ENCODE data around the gene PPP4C.
"Not testable (repeated sequence)": the region's sequence is repeated elsewhere in the genome, so short reads cannot be mapped to it uniquely, and the experiment has no call there.

PPP4C gene

DNA sequence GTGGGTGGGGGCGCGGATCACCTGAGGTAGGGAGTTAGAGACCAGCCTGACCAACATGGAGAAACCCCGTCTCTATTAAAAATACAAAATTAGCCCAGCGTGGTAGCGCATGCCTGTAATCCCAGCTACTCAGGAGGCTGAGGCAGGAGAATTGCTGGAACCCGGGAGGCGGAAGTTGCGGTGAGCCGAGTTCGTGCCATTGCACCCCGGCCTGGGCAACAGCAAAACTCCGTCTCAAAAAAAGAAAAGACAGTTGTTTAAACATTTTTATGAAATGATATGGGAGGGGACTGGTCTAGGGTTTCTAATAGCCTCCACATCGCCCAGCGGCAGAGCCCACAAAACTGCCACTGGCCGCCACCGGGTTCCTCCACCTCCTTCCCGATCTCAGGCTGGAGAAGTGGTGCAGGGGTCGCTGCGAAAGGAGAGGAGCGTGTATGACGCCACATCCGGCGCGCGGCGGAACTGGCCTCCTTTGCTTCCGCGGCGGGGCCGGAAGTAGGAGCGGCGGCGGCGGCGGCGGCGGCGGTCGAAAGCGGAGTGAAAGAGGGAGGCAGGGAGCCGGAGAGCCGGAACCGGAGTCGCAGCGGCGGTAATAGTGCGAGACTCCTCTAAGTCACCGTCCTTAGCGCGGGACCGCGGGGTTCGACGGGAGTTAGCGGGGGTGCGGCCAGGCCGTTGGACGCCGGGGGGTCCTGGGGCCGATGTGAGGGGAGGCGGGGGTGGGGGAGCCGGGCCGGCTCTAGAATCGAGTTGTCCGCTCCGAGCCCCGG is at the start of gene PPP4C:
Gene PPP4C, plus strand, starts transcription at position 492 of the 773 bp plus-strand sequence. CDS start 384 bp downstream, outside the sequence.
- DNase-seq = peak; percentile 86

DNA sequence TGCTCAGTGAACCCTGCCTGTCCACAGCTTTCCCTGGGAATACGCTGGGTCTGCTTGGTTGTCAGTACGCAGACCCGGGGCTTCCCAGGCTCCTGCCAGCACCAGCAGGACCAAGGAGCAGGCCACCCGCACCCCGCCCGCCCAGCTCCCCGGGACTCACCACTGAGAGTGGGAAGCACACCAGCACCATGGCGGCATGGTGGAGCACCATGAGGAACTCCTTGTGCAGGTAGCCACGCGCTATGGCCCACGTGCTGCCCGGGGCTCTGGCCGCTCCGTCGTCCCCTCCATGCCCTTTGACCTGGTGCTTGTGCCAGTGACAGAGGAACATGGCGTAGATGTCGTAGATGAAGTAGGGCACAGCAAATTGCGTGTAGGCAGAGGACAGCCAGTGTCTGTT is 49.3 kb upstream of the PPP4C start:
- no peak for DNase-seq

DNA sequence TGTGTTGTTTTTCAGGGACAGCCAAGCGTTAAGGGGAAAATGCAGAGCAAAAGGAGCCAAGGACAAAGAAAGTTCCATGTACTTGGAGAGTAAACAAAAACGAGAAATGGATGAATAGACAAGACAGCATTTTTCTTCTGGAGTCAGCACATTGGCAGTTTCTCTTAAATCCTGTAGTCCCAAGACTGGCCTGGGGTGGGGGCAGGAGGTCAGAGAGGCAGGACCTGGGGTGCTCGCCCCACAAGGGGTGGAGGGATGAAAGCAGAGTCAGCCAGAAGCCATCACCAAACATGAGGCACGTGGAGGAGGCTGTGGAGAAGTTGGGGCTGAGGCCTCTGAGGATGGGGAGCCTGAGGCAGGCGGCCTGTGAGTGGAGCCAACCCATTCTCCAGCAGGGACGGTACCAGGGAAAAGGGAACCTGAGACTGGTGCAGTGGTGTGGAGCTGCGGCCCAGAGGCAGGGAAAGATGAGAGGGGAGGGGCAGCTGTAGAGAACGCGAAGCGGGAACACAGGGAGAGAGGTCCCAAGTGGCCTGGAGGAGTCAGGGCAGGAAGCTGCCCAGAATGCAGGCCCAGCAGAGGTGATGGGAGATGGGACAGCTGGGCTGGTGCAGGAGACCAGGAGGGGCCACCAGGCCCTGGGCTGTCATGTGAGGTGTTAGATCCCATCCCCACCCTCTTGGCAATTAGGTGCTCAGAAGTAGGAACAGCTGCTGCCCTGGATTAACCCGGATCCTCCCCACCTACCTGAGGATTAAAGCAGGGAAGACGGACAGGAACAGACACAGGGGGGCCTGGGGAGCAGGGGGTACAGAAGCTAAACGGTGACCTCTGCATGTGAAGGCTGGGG is 48.0 kb upstream of the PPP4C start:
- DNase-seq = no peak

DNA sequence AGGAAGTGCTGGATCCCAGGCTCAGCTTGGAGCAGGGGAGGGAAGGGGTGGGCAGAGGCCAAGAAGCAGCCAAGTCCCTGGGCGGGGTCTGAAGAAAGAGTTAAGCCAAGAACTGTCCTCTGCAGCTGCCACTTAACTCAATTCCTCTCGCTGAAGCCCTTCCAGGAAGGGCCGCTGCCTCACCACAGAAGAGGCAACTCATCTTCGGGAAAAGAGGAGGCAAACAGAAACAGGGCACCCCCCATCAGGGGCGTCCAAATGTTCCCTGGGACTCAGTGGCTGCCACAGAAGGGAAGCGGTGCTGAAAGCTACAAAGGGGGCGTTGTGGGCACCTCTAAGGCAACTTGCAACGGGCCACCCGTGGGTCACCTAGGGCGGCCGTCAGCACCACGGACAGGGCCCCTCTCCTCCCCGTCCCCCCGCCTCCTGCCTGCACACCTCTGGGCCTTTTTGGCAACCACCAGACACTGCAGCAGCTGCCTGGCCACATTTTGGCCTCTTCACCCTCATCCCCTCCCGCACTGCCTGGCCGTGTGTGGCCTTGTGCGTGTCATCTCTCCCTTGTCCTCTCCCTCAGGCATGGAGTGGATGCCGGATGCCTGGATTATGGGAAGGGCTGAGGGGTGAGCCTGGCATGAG is 47.2 kb upstream of the PPP4C start:
- DNase-seq = no peak

DNA sequence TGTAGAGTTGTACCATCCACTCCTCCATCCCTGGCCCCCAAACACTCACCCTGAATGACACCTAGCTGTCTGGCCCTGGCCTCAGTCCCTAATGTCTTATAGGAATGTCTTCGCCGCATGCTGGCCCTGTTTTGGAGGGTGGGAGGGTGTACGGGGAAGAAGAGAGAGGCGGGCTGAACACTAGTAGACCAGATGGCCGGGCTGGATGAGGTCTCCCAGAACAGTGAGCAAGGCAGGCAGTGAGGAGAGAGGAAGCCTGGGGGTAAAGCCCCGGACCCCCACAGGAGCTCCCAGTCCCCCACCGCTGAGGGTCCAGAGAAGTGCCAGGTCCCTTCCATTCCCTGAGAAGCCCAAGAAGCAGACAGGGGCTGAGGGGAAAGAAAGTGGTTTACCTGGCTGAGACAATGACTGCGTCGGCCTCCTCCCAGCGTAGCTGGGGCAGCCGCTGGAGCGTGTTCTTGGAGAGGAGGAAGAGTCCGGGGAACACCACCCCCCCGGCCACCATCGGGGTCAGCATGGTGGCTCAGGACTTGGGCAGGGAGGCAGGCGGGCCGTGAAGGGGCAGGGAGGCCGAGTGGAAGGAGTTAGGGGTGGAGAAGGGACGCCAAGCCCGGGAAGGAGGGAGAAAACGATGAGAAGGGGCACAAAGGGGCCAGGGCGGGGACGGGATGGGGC is 45.6 kb upstream of the PPP4C start:
- no peak for DNase-seq

DNA sequence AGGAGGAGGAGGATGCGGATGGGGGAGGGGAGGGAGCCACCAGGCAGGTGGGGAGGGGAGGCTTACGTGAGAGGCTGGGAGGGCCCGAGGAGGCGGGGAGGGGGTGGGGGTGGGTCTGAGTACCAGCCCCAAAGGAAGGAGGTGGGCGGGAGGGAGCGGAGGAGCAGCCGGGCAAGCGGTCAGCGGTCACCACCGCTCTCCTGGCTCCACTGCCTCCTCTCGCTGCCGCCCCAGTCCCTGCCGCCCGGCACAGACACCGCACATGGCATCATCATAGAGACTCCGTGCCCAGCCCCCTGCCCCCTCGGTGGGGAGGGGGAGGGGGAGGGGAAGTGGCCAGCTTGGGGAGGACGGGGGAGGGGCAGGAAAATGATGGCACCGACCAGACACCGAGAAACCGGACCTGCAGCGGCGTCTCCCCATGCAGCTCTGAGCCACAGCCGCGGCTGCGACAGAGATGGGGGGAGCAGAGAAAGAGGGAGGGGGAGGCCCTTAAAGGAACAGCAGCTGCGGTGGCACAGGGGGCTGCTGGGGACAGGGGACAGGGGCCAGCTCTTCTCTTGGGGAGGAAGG is 44.9 kb upstream of the PPP4C start, which contains the start of gene TLCD3B:
Gene TLCD3B, minus strand, starts transcription at position 431 of the 573 bp plus-strand sequence. CDS start 744 bp downstream, outside the sequence.
- DNase-seq = no peak

DNA sequence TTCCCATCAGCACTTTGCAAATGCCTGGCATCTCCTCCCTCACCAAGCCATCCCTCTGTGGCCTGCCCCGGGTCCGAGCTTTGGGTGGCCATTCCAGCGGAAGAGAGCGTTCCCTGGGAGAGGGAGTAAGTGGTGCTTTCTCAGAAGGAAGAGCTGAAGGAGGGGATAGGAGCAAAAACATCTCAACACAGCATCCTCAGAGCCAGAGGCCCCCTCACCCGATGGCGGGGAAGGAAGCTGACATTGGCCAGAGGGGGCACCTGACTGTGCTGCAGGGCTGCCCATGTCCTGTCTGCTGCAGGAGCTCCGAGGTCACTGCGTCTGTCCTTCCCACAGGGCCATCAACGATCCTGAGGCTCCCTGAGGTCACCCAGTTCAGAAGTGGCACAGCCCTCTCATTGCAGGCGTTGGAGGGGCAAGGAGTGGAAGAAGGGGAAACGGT is 44.3 kb upstream of the PPP4C start:
- DNase-seq = no peak

DNA sequence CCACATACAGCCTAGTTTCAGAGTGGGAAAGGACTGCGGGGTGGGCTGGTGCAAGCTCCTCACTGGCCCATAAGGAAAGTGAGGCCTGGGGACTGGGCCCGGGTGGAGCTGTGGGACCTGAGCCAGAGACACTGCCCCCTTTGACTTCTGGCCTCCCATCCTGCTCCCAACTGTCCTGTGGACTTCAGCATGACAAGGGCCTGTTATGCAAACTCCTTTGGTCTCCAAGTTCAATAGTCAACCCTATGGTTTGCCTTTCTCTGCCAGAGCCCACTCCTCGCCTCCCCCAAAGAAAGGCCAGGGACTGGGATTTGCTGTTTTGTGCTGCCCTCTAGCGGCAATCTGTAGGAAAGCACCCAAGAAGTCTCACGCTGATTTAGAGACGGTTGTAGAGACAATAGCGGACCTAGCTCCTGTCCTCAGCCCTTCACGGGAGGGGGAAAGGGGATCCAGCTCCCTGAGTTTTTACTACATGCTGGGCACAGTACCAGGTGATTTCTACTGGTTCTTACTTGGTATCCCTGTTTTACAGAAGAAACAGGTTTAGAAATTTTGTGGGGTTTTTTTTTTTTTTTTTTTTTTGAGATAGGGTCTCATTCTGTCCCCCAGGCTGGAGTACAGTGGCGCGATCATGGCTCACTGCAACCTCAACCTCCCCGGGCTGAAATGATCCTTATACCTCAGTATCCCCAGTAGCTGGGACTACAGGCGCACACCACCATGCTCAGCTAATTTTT is 43.5 kb upstream of the PPP4C start:
- peak; percentile 52 for DNase-seq

DNA sequence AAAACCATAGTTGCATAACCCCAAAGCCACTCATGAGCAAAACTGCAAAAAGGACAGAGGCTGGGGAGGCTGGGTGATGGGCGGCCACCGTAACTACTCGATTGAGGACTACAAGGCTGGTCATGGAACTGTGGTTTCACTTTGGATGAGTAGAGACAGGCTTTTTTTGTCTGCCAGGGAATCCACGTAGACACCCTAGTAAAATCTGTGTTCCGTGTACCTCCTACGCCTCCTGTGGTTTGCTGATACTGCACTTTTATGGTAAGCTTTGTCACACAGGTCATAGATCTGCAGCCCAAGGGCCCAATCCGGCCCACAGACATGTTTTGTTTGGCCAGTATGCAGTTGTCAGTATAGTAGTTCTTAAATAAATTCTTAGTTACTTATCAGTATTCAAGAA is 42.5 kb upstream of the PPP4C start:
- no peak for DNase-seq

DNA sequence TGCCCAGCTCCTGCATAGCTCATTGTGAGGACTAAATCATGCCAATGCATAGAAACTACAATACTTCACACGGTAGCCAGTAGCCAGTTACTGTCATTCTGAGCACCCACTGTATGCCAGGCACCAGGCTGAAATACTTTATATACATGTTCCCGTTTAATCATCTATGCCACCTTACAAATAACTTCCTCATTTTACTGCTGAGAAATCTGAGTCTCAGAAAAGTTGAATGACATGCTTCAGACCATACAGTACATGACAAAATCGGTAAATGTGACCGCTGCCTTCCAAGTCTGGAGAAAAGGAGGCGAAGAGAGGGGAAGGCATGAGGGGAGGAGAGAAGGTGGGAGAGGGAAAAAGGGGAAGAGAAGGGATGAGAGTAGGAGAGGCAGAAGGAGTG is 35.6 kb upstream of the PPP4C start:
- no peak for DNase-seq

DNA sequence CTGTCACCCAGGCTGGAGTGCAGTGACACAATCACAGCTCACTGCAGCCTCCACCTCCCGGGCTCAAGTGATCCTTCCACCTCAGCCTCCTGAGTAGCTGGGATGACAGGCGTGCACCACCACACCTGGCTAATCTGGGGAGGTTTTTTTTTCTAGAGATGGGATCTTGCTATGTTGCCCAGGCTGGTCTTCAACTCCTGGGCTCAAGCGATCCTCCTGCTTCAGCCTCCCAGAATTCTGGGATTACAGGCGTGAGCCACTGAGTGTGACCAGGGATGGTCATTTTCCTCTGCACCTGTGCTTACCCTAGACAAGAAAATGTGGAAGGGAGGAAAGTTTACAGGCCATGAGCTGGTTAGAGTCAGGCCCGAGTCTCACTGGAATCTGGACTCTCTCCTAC is 35.1 kb upstream of the PPP4C start:
- DNase-seq = not testable (repeated sequence)

DNA sequence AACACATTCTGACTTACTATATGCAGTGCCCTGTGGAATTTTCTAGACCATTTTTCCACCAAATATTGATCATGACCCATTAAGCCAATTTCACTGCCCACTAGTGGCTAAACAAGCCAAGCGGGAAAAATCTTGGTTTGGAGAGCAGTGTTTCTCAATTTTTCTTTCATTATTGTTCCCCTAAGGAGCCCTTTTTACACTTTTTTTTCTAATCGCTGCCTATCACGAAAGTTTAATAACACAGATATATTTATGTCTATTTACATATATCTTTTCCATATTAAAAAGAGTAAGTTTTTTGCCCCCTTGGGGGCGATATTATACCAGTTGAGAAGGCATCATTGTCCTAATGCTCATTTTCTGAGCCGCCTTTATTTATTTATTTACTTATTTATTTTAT is 34.0 kb upstream of the PPP4C start:
- DNase-seq = no peak

DNA sequence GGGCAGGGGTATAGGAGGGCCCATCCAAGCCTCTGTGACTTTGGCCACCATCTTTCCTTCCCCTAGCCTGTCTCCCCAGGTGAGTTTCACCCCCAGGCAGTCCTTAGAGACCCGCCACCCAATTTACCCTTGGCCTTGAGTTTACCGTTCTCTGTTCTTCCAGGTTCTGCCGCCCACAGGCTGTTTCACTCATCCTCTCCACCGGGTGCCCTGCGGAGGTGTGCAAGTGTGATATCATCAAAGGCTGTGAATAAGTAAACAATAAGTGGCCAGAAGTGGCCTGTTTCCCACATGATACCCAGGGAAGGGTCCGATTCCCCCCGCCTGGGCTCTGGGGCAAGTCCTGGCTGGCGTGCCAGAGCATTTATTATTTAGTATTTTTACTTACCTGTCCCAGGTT is 29.6 kb upstream of the PPP4C start:
- no peak for DNase-seq

DNA sequence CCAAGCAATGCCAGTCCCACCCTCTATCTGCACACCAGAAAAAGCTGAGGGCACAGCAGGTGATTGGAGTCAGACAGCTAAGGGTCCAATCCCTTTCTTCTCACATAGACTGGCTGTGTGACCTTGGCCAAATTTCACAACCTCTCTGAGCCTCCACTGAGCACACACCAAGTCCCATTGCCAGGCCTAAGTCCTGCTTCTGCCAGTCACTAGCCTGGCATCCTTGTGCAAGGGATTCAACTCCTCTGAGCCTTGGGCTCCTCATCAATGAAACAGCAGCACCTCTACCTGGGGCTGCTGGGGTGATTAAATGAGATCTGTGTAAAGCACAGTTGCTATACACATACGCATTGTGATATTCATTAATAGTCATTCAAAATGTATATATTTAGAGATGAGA is 29.2 kb upstream of the PPP4C start:
- no peak for DNase-seq

DNA sequence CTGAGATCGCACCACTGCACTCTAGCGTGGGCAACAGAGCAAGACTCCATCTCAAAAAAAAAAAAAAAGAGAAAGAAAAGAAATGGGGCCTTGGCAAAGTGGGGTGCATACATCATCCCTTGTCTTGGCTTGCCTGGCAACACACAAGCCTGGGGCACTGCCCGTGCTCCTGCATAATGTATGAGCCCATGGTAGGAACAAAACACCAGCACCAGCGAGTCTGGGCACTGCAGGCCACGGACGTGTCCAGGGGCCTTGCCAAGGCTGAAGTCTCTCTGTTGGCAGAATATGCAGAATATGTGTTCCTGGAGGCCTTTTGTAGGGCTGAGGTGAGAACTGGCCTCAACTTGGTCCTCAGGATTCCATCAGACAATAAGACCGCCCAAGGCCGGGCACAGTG is 25.9 kb upstream of the PPP4C start:
- no peak for DNase-seq

DNA sequence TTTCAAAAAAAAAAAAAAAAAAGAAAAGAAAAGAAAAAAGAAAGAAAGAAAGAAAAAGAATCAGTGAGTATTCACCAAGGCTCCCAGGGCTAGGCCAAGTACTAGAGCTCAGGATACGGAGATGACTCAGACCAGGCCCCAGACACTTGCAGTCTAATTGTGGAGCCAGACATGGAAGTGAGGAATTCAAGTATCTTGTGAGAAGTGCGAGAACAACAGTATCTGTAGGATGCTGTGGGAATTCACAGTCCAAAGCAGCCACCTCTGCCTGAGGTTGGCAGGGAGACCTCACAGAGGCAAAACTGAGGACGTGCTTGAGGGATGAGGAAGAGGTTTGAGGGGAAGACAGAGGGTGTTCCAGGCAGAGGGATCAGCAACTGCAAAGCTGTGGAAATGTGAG is 24.3 kb upstream of the PPP4C start:
- no peak for DNase-seq

DNA sequence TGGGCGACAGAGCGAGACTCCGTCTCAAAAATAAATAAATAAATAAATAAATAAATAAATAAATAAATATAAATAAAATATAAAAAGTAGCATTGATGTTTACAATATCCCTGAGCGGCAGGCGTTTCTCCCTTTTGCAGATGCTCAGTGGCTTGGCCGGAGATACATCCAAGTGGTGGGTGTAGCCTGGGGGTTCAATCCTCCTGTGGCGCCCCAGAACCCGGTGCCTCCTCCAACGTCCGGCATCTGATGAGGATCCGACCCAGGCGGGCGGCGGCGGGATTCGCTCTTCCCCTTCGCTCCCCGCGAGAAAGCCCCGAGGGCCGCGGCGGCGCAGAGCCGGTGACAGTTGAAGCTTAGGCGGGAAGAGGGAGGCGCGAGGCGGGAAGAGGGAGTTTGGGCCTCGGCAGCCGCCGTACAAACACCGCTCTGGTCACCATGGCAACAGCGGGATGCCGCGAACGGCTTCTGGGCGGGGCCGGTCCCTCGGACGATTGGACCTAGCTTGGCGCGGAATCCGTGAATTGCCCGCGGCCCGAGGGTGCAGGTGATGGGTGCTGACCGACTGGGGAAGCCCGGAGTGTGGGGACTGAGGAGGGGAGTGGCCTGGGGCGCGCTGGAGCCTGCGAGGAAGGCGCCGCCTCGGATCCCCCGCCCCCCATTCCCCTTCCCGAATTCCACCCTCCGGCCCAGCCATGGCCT is 23.0 kb upstream of the PPP4C start:
- DNase-seq = peak; percentile 86

DNA sequence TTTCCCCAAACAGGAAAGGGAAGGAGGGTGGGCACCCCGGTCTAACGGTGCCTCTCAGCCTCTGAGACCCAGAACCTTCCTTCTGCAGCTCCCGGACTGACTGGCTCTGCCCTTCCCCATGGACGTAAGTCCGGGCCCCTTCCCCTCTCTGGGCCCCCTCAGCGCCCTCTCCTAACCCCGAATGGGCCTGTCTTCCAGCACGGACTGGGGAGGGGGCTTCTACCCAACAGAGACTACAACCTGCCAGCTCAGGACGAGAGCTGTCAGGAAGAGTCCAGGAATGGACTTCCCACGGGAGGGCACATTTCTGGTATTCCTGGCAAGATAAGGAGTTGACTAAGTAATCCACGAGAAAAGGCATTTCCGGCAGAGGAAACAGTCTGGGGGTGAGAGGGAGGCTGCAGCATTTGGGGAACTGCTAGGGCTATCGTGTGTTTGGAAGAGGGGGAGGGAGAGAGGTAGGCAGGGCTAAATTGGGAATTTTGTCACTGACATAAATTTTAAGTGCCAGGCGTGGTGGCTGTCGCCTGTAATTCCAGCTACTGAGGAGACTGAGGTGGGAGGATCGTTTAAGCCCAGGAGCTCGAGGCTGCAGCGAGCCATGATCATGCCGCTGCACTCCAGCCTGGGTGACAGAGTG is 22.3 kb upstream of the PPP4C start:
- DNase-seq = no peak

DNA sequence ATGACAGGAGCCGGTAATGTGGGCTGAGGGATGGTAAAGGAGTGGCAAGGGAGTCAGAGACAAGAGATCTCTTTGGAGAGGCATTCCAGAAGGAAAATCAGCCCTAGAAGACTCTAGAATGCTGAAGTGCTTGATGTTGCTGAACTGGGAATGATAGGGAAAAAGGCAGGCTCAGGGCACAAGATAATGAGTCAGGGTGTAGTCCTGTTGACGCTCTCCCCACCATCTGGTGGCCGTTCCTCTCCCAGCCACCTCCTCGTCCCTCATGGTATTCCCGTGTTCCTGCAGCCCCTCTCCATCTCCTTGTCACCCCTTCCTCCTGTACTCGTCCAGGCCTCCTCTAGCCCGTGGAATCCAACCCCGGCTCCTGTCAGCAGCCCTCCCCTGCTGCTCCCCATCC is 21.3 kb upstream of the PPP4C start:
- DNase-seq = no peak

DNA sequence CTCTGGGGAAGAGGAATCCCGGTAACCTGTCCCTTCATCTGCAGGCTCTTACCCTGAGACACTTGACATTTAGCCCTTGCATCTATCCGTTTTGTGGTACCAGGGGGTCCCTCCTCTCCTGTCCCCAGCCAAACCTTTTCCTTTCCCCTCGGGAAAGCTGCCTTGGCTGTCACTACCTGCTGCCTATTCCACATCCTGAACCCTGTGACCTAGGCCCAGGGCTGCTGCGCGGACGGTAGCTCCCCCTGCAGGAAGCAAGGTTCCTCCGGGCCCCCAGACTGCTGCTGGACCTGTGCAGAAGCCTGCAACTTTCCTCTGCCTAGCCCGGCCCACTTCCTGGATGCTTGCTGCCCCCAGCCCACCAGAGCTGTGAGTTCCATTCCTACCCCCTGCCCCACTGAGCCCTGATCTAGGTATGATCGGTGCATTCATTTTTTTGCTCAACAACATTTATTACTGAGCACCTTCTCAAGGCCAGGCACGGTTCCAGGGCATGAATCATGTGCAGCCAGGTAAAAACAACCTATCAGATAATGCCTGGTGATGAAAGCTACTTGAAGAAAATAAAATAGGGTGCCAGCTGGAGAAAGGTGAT is 20.7 kb upstream of the PPP4C start:
- peak; percentile 33 for DNase-seq
